H9 (cell line): ENCODE results near the gene CLSTN3. TPM values are rescaled to one million over a fixed set of nuclear protein-coding genes. Genes with fewer than 3 reads are reported as not detected.
A peak's percentile ranks its signal among the peaks of the same experiment; 100 is the strongest.

ENCODE experiments used
- DNase-seq: peaks from one replicate; pipeline ENCODE4 v3.0.0-alpha.2; 2017
- H2AFZ ChIP-seq: one replicate; pipeline ENCODE4 v1.6.1; 2013; ENCODE audit warnings: mild to moderate bottlenecking, low read length, control low read depth, moderate library complexity
- H2AK5ac ChIP-seq: 2 replicates; pipeline ENCODE4 v1.6.1; 2013; ENCODE audit warnings: low read length, control low read depth, mixed read lengths; ENCODE audit not compliant: insufficient read length
- H2BK120ac ChIP-seq: one replicate; pipeline ENCODE4 v1.6.1; 2013; ENCODE audit warnings: low read depth, mild to moderate bottlenecking, low read length, control low read depth, inconsistent platforms; ENCODE audit not compliant: poor library complexity, severe bottlenecking
- H2BK12ac ChIP-seq: 2 replicates; pipeline ENCODE4 v1.6.1; 2013; ENCODE audit warnings: low read length, control low read depth, mixed read lengths, low read depth; ENCODE audit not compliant: insufficient read length
- H2BK15ac ChIP-seq: 2 replicates; pipeline ENCODE4 v1.6.1; 2013; ENCODE audit warnings: low read depth, low read length, control low read depth
- H2BK20ac ChIP-seq: one replicate; pipeline ENCODE4 v1.6.1; 2013; ENCODE audit warnings: low read depth, mild to moderate bottlenecking, low read length, control low read depth, inconsistent platforms; ENCODE audit not compliant: poor library complexity, severe bottlenecking
- H2BK5ac ChIP-seq: 2 replicates; pipeline ENCODE4 v1.6.1; 2013; ENCODE audit warnings: low read length, control low read depth, mixed read lengths; ENCODE audit not compliant: insufficient read length
- H3K14ac ChIP-seq: 2 replicates; pipeline ENCODE4 v1.6.1; 2013; ENCODE audit warnings: low read length, control low read depth; ENCODE audit not compliant: insufficient read depth
- H3K18ac ChIP-seq: 2 replicates; pipeline ENCODE4 v1.6.1; 2013; ENCODE audit warnings: low read depth, mild to moderate bottlenecking, mixed read lengths, low read length, control low read depth; ENCODE audit not compliant: insufficient read length
- H3K23ac ChIP-seq: 2 replicates; pipeline ENCODE4 v1.6.1; 2013; ENCODE audit warnings: low read length, control low read depth, mixed read lengths, low read depth; ENCODE audit not compliant: insufficient read length
- H3K23me2 ChIP-seq: 2 replicates; pipeline ENCODE4 v1.6.1; 2013; ENCODE audit warnings: low read depth, mild to moderate bottlenecking, mixed read lengths, low read length, control low read depth; ENCODE audit not compliant: insufficient read length, poor library complexity, severe bottlenecking
- H3K27ac ChIP-seq: 2 replicates; pipeline ENCODE4 v1.5.1; 2013; ENCODE audit warnings: low read length, control low read depth, mixed read lengths, low read depth; ENCODE audit not compliant: insufficient read length
- H3K27me3 ChIP-seq: 2 replicates; pipeline ENCODE4 v1.6.1; 2013; ENCODE audit warnings: low read length, control low read depth, inconsistent platforms; ENCODE audit not compliant: insufficient read depth
- H3K4ac ChIP-seq: 2 replicates; pipeline ENCODE4 v1.6.1; 2013; ENCODE audit warnings: low read depth, mild to moderate bottlenecking, control low read depth, inconsistent platforms, low read length, moderate library complexity
- H3K4me1 ChIP-seq: 2 replicates; pipeline ENCODE4 v1.6.1; 2013; ENCODE audit warnings: low read length, control low read depth, inconsistent platforms; ENCODE audit not compliant: insufficient read depth
- H3K4me2 ChIP-seq: 2 replicates; pipeline ENCODE4 v1.6.1; 2013; ENCODE audit warnings: low read length, control low read depth, mixed read lengths; ENCODE audit not compliant: insufficient read length, insufficient read depth
- H3K56ac ChIP-seq: 2 replicates; pipeline ENCODE4 v1.6.1; 2013; ENCODE audit warnings: low read depth, mild to moderate bottlenecking, mixed read lengths, low read length, control low read depth; ENCODE audit not compliant: insufficient read length
- H3K79me1 ChIP-seq: 2 replicates; pipeline ENCODE4 v1.6.1; 2013; ENCODE audit warnings: low read depth, mild to moderate bottlenecking, moderate library complexity, low read length, control low read depth, inconsistent platforms; ENCODE audit not compliant: insufficient read depth, poor library complexity, severe bottlenecking
- H3K79me2 ChIP-seq: 2 replicates; pipeline ENCODE4 v1.6.1; 2013; ENCODE audit warnings: low read length, control low read depth, inconsistent platforms; ENCODE audit not compliant: insufficient read depth
- H3K9ac ChIP-seq: 2 replicates; pipeline ENCODE4 v1.6.1; 2013; ENCODE audit warnings: low read length, control low read depth, mixed read lengths; ENCODE audit not compliant: insufficient read length; ENCODE audit errors: extremely low read depth
- H3K9me3 ChIP-seq: one replicate; pipeline ENCODE4 v1.6.1; 2013; ENCODE audit warnings: low read depth, low read length, inconsistent platforms; ENCODE audit not compliant: control insufficient read depth
- H3T11ph ChIP-seq: one replicate; pipeline ENCODE4 v1.6.1; 2013; ENCODE audit warnings: mild to moderate bottlenecking, low read length, control low read depth, inconsistent platforms
- H4K20me1 ChIP-seq: one replicate; pipeline ENCODE4 v1.6.1; 2013; ENCODE audit not compliant: control insufficient read depth, insufficient read length, insufficient read depth
- H4K5ac ChIP-seq: 2 replicates; pipeline ENCODE4 v1.6.1; 2013; ENCODE audit warnings: low read depth, mild to moderate bottlenecking, mixed read lengths, low read length, control low read depth; ENCODE audit not compliant: insufficient read length
- H4K8ac ChIP-seq: replicated peaks from 2 replicates; pipeline ENCODE4 v1.6.1; 2013; ENCODE audit warnings: low read length, control low read depth, mixed read lengths, low read depth; ENCODE audit not compliant: insufficient read length
- H4K91ac ChIP-seq: 2 replicates; pipeline ENCODE4 v1.6.1; 2013; ENCODE audit warnings: low read depth, mild to moderate bottlenecking, moderate library complexity, mixed read lengths, low read length, control low read depth; ENCODE audit not compliant: insufficient read length
- H3K27ac Mint-ChIP-seq, 3 experiments: 2 replicates in 2 of 3; 3 replicates in 1 of 3; pipeline ENCODE4 v1.8.0; 2020 to 2021; ENCODE audit warnings: mixed read lengths in 3 of 3, mild to moderate bottlenecking in 1 of 3, moderate library complexity in 1 of 3
- H3K27me3 Mint-ChIP-seq: 2 replicates; pipeline ENCODE4 v1.8.0; 2021; ENCODE audit warnings: low read depth, mild to moderate bottlenecking, moderate library complexity, mixed read lengths
- H3K36me3 Mint-ChIP-seq, 3 experiments: 2 replicates in 2 of 3; 3 replicates in 1 of 3; pipeline ENCODE4 v1.8.0; 2020 to 2021; ENCODE audit warnings: low read depth in 3 of 3, mixed read lengths in 3 of 3; ENCODE audit not compliant: insufficient read depth in 1 of 3
- H3K4me1 Mint-ChIP-seq, 2 experiments: 2 replicates each; pipeline ENCODE4 v1.8.0; 2020; ENCODE audit warnings: mixed read lengths in 2 of 2
- H3K4me3 Mint-ChIP-seq, 2 experiments: 2 replicates in 1 of 2; 3 replicates in 1 of 2; pipeline ENCODE4 v1.8.0; 2020 to 2021; ENCODE audit warnings: mild to moderate bottlenecking in 2 of 2, mixed read lengths in 2 of 2, moderate library complexity in 1 of 2
- H3K9me3 Mint-ChIP-seq, 2 experiments: 2 replicates in 1 of 2; 3 replicates in 1 of 2; pipeline ENCODE4 v1.8.0; 2020; ENCODE audit warnings: mild to moderate bottlenecking in 2 of 2, mixed read lengths in 2 of 2, moderate library complexity in 1 of 2
- CTCF ChIP-seq: fragments of 200-600 bp; sonication (generic); conservative IDR thresholded peaks from 3 replicates; pipeline ENCODE4 v1.8.0; 2021; ENCODE audit warnings: antibody characterized with exemption, mild to moderate bottlenecking
- WGBS: extraction: QIAGEN DNeasy Blood & Tissue Kit; methylation state at CpG from one replicate; pipeline ENCODE4 v1.1.7; 2013; ENCODE audit warnings: missing lambda C conversion rate, low lambda C conversion rate, mixed read lengths; ENCODE audit not compliant: insufficient read length; ENCODE audit errors: extremely low coverage; 5-methylcytosine and 5-hydroxymethylcytosine counted together
- total RNA-seq: library from RNA; stranded (reverse); gene quantifications from 2 replicates; pipeline ENCODE4 v1.2.1, GENCODE V29; 2021

CLSTN3 gene
- total RNA-seq, 1 experiment from 2014 or later, result 26.2 TPM

- Mint-ChIP-seq H3K27me3 (peaks cover 2% of the 10 kb centered on the region), H3K9me3 (no peaks in the 10 kb centered on the region; a peak in 1 of 5 replicates), H3K27ac (peak within 1 kb of the TSS; percentile 79 to 96 (median 91); a peak in 5 of 7 replicates), H3K36me3 (peaks cover 25 to 29% (median 29%) of the 10 kb centered on the region in 3 experiments), H3K4me3 (peak within 1 kb of the TSS; percentile 84 to 95), H3K4me1 (peaks cover 17 to 26% of the 10 kb centered on the region in 2 experiments)
- Histone ChIP-seq H4K20me1 (no peaks in the 10 kb centered on the region), H3K4ac (no peak within 1 kb of the TSS), H3K18ac (peak within 1 kb of the TSS; percentile 2), H3K79me1 (no peaks in the 10 kb centered on the region), H3K9ac (peak within 1 kb of the TSS; percentile 6), H2BK120ac (no peak within 1 kb of the TSS), H3T11ph (no peak within 1 kb of the TSS), H3K23ac (no peak within 1 kb of the TSS), H2BK15ac (no peak within 1 kb of the TSS), H3K27ac (no peak within 1 kb of the TSS), H3K56ac (no peak within 1 kb of the TSS), H2BK5ac (no peak within 1 kb of the TSS), H2BK12ac (no peak within 1 kb of the TSS), H2AFZ (peak within 1 kb of the TSS; percentile 78), H3K23me2 (peaks cover 15% of the 10 kb centered on the region), H4K91ac (no peak within 1 kb of the TSS), H3K27me3 (no peaks in the 10 kb centered on the region), H3K9me3 (no peaks in the 10 kb centered on the region), H4K5ac (no peak within 1 kb of the TSS), H2BK20ac (no peak within 1 kb of the TSS), H3K4me1 (peaks cover 3% of the 10 kb centered on the region; the same call in 1 of the 2 replicates), H2AK5ac (no peak within 1 kb of the TSS), H3K4me2 (peak within 1 kb of the TSS; percentile 96), H3K14ac (peak within 1 kb of the TSS; percentile 38), H3K79me2 (no peaks in the 10 kb centered on the region; the same call in 1 of the 2 replicates), H4K8ac (no peak within 1 kb of the TSS)
- no CpG with 5 or more reads among the region's 68 CpGs for WGBS
- TF ChIP-seq CTCF, result no peak
- peak; percentile 97 for DNase-seq
These were observed 59.5 kb downstream of the CLSTN3 start, which contains the start of gene PEX5 for GRCh38 chr12:7189398-7190267. TSS of gene PEX5 (plus strand) at chr12:7189686. CDS start at chr12:7190378, 692 bp downstream.
